Fibroblast of skin of scalp (primary cell): Measurements from ENCODE around the gene SYPL2.
"Not testable (repeated sequence)": the region's sequence is repeated elsewhere in the genome, so short reads cannot be mapped to it uniquely, and the experiment has no call there.

Experiments used
- DNase-seq: peaks from one replicate; pipeline ENCODE4 v3.0.0-alpha.2; 2013

SYPL2 gene

GRCh38 chr1:109472779-109473178 is 6.4 kb downstream of the SYPL2 start:
- DNase-seq = no peak

GRCh38 chr1:109473284-109474057 is 7.1 kb downstream of the SYPL2 start:
- DNase-seq = not testable (repeated sequence)

DNA sequence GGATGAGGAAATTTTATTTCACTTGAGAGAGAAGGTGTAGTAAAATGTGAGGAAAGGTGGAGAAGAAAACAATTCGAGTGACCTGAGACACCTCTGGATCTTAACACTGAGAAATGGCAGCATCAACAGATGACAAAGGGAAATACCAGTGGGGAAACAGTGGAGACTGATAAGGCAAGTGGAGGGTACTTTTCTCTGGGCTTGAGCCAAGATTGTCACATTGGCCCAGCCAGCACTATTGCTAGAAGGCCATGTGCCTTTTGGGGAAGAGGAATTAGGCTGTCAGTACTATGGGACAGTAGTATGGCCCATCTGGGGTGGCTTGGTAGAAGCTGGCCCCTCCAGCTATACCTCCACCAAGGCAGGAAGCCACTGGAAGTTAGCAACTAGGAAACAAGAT is 8.4 kb downstream of the SYPL2 start:
- no peak for DNase-seq

GRCh38 chr1:109475261-109475660 is 8.9 kb downstream of the SYPL2 start:
- no peak for DNase-seq

- no peak for DNase-seq
Measured at GRCh38 chr1:109476825-109477224, 10.5 kb downstream of the SYPL2 start.

GRCh38 chr1:109477821-109478220 is 11.5 kb downstream of the SYPL2 start:
- no peak for DNase-seq

GRCh38 chr1:109478806-109479205 is 12.5 kb downstream of the SYPL2 start:
- no peak for DNase-seq

DNA sequence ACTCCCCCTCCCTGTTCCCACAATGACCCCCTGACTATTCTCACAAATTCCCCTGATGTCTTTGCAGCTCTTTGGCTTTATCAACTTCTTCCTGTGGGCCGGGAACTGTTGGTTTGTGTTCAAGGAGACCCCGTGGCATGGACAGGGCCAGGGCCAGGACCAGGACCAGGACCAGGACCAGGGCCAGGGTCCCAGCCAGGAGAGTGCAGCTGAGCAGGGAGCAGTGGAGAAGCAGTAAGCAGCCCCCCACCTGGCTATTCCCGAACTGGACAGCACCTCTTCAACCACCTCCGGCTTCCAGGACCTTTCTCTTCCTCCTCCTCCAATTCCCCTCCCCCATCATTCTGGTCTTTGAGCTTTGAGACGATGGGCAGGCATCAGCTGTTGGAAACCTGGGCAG is 13.0 kb downstream of the SYPL2 start:
- DNase-seq = no peak

- DNase-seq = no peak
Measured at GRCh38 chr1:109479901-109480300, 13.6 kb downstream of the SYPL2 start.

DNA sequence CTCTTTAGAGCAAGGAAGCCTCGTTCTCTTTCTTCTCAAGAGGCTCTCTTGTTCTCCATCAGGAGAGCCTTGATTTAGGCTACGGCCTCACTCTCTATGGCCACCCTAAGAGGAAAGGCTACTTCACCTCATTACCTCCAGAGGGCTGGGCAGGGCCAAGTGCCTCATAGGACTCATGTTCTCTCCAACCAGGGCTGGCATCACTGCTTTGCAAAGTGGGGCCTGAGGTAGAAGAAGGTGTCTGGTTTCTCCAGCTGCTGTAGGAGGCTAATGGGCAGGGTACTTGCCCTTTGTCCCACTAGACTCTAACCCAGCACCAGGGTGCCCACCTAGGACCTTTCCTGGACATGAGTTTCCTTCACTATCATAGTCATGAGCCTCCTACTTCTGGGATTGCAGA is 15.3 kb downstream of the SYPL2 start:
- no peak for DNase-seq

- DNase-seq = no peak
Measured at GRCh38 chr1:109482242-109482641, 15.9 kb downstream of the SYPL2 start.

- no peak for DNase-seq
Measured at GRCh38 chr1:109482791-109483671, 16.7 kb downstream of the SYPL2 start.

GRCh38 chr1:109483672-109484518 is 17.5 kb downstream of the SYPL2 start, which contains the start of gene ATXN7L2:
Gene ATXN7L2 (plus strand): TSS chr1:109483905. CDS start chr1:109483954, 49 bp downstream.
- peak; percentile 93 for DNase-seq

GRCh38 chr1:109484519-109484975 is 18.2 kb downstream of the SYPL2 start:
- DNase-seq = no peak

DNA sequence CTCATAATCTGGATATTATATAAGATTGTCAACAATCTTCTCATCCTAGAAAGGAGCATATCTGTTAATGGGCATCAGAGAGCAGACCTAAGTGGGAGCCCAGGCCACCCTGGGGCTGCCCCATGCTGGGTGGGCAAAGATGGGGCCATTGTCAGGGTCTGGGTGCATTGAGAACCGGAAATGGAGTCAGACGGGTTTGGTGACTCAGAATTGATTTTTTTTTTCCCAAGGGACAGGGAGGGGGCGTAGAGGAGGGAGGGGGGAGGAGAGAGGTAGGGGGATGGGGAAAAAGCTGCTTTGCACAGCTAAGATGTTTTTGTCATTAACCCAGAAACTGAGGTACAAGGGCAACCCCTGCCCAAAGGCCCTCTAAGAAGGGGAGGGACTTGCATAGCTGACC is 18.7 kb downstream of the SYPL2 start:
- peak; percentile 53 for DNase-seq

DNA sequence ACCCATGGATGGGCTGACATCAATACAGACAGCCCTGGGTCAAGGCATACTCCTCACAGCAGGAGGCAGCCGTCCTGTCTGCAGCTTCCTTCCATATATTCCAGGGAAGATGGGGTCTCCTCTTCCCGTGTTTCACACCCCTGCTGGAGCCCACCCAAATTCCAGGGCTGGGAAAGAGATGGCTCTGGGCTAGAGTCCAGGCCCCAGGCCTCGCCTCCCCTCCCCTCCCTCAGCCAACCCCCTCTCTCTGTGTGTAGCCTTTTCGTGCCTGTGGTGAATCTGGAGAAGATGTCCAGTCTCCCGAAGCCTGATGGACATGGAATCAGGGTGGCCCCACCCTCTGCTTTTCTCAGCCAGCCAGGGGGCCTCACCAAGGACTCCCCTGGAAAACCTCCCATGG is 20.9 kb downstream of the SYPL2 start:
- no peak for DNase-seq

- no peak for DNase-seq
Measured at GRCh38 chr1:109488201-109488600, 21.9 kb downstream of the SYPL2 start.

- DNase-seq = no peak
Measured at GRCh38 chr1:109488696-109489095, 22.4 kb downstream of the SYPL2 start.

- DNase-seq = peak; percentile 71
Measured at GRCh38 chr1:109490029-109490933, 23.9 kb downstream of the SYPL2 start.

GRCh38 chr1:109490934-109491302 is 24.6 kb downstream of the SYPL2 start:
- no peak for DNase-seq

GRCh38 chr1:109491372-109491771 is 25.0 kb downstream of the SYPL2 start:
- no peak for DNase-seq

DNA sequence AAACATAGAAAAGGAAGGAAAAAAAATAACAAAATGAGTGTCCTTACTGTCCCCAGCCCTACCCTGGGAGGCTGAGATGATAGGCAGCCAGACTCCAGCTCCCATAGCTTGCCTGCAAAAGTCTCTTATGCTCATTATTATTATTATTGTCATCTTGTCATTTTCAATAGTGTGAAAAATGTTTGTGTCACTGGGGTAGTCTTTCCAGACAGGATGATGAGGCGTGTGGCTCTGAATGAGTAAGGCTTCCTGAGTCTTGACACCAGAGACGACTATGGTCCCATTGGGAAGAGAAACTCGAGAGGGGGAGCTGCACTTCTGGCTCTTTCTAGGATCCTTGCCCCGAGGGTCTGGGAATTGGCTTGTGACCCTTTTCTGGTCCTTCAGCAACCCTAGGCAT is 26.4 kb downstream of the SYPL2 start:
- DNase-seq = no peak
